GM12878 (cell line): ENCODE results near the gene SPRY2. TPM values are rescaled to one million over a fixed set of nuclear protein-coding genes. Genes with fewer than 3 reads are reported as not detected.

Experiments
- NR2F1 ChIP-seq: fragments of 450-650 bp; conservative IDR thresholded peaks from 2 replicates; pipeline ENCODE4 v1.6.1; 2017; ENCODE audit warnings: mild to moderate bottlenecking
- NRF1 ChIP-seq: conservative IDR thresholded peaks from 2 replicates; pipeline ENCODE4 v1.6.1; 2011; ENCODE audit warnings: mild to moderate bottlenecking, low read depth, low read length, improper control_type of control experiment
- SMAD5 ChIP-seq: IDR thresholded peaks from 2 replicates; pipeline ENCODE4 v1.6.1; 2016; ENCODE audit warnings: antibody characterized with exemption, low read depth
- polyA plus RNA-seq, 11 experiments: library from polyadenylated mRNA; depleted of rRNA in 4 of 11; unstranded in 6 of 11; stranded (reverse) in 5 of 11; fragments of >200 nt; fragmentation: Nextera tagmentation in 4 of 11; fragmentation: Illumina TruSeq in 1 of 11; extraction: Ambion mirVana in 4 of 11; extraction: Trizol in 1 of 11; gene quantifications; 1 replicate in 1 of 11; 2 replicates in 10 of 11; pipeline versions ENCODE4 v1.2.1 to v1.2.3, GENCODE V29; 2011 to 2016; ENCODE audit warnings: inconsistent platforms in 2 of 11, missing spikeins in 2 of 11, low read depth in 1 of 11
- total RNA-seq, 4 experiments: library from RNA; depleted of rRNA in 3 of 4; stranded (reverse); fragments of >200 nt in 3 of 4; fragmentation: Illumina TruSeq in 1 of 4; extraction: Trizol in 1 of 4; gene quantifications; 2 replicates each; pipeline versions ENCODE4 v1.2.1 to v1.2.3, GENCODE V29; 2013 to 2021
- TF ChIP-seq, protein P1 (sequence below): fragments of 450-650 bp; IDR thresholded peaks from 2 replicates; pipeline ENCODE4 v1.6.1; 2018; ENCODE audit warnings: mild to moderate bottlenecking, low read depth, moderate library complexity; ENCODE audit not compliant: partially characterized antibody
- TF ChIP-seq, protein P2 (sequence below): IDR thresholded peaks from 2 replicates; pipeline ENCODE4 v1.6.1; 2011; ENCODE audit warnings: low read depth, mild to moderate bottlenecking, low read length, moderate library complexity, borderline replicate concordance; ENCODE audit errors: extremely low read depth
- TF ChIP-seq, protein P3 (sequence below): fragments of 450-650 bp; formaldehyde crosslinking; IDR thresholded peaks from 2 replicates; pipeline ENCODE4 v1.4.0; 2020; ENCODE audit warnings: mild to moderate bottlenecking, moderate library complexity

Gene SPRY2
- total and polyA plus RNA-seq, 10 of the 15 experiments (the other 5 are each of a cell fraction or from before 2014, with no cell fraction given), result 1.8 to 82.1 (median 9.2) TPM

DNA sequence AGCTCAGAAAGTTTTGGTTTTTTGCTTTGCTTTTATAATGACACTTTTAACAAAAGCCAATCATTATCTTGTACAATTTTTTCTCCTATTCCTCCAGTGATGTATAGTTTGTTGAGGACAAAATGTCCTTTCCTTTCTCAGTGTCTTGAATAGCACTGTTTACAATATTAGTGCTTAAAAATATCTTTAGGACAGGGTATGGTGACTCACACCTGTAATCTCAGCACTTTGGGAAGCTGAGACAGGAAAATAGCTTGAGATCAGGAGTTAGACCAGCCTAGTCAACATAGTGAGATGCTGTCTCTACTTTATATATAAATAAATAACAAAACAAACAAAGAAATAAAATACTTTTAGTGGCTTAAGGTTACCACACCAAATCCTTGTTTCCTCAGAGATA is 41.9 kb downstream of the SPRY2 start (continued):
- TF ChIP-seq, protein P1, sequence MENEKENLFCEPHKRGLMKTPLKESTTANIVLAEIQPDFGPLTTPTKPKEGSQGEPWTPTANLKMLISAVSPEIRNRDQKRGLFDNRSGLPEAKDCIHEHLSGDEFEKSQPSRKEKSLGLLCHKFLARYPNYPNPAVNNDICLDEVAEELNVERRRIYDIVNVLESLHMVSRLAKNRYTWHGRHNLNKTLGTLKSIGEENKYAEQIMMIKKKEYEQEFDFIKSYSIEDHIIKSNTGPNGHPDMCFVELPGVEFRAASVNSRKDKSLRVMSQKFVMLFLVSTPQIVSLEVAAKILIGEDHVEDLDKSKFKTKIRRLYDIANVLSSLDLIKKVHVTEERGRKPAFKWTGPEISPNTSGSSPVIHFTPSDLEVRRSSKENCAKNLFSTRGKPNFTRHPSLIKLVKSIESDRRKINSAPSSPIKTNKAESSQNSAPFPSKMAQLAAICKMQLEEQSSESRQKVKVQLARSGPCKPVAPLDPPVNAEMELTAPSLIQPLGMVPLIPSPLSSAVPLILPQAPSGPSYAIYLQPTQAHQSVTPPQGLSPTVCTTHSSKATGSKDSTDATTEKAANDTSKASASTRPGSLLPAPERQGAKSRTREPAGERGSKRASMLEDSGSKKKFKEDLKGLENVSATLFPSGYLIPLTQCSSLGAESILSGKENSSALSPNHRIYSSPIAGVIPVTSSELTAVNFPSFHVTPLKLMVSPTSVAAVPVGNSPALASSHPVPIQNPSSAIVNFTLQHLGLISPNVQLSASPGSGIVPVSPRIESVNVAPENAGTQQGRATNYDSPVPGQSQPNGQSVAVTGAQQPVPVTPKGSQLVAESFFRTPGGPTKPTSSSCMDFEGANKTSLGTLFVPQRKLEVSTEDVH, result no peak
- TF ChIP-seq SMAD5, result no peak
- no peak for TF ChIP-seq NRF1
- TF ChIP-seq, protein P2, sequence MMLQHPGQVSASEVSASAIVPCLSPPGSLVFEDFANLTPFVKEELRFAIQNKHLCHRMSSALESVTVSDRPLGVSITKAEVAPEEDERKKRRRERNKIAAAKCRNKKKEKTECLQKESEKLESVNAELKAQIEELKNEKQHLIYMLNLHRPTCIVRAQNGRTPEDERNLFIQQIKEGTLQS, result no peak
- TF ChIP-seq NR2F1, result no peak
- TF ChIP-seq, protein P3, sequence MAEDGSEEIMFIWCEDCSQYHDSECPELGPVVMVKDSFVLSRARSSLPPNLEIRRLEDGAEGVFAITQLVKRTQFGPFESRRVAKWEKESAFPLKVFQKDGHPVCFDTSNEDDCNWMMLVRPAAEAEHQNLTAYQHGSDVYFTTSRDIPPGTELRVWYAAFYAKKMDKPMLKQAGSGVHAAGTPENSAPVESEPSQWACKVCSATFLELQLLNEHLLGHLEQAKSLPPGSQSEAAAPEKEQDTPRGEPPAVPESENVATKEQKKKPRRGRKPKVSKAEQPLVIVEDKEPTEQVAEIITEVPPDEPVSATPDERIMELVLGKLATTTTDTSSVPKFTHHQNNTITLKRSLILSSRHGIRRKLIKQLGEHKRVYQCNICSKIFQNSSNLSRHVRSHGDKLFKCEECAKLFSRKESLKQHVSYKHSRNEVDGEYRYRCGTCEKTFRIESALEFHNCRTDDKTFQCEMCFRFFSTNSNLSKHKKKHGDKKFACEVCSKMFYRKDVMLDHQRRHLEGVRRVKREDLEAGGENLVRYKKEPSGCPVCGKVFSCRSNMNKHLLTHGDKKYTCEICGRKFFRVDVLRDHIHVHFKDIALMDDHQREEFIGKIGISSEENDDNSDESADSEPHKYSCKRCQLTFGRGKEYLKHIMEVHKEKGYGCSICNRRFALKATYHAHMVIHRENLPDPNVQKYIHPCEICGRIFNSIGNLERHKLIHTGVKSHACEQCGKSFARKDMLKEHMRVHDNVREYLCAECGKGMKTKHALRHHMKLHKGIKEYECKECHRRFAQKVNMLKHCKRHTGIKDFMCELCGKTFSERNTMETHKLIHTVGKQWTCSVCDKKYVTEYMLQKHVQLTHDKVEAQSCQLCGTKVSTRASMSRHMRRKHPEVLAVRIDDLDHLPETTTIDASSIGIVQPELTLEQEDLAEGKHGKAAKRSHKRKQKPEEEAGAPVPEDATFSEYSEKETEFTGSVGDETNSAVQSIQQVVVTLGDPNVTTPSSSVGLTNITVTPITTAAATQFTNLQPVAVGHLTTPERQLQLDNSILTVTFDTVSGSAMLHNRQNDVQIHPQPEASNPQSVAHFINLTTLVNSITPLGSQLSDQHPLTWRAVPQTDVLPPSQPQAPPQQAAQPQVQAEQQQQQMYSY (CRISPR knock-in tag), result no peak
